Uterus (tissue), 4 donors: ENCODE measurements around the gene PAGE3. TPM values are rescaled to one million over a fixed set of nuclear protein-coding genes. Genes with fewer than 3 reads are reported as not detected.

Source experiments
- DNase-seq, 2 donors: peaks; one replicate each; pipeline ENCODE4 v3.0.0-alpha.2; 2019 to 2020
- H3K27ac ChIP-seq, 2 donors: fragments of 200-600 bp; sonication (generic); 1 replicate in 1 of 2; 2 replicates in 1 of 2; pipeline ENCODE4 v1.5.1; 2016 to 2018
- H3K27me3 ChIP-seq, 2 donors: fragments of 200-600 bp; sonication (generic); one replicate each; pipeline ENCODE4 v1.5.1; 2018 to 2019; ENCODE audit warnings: control low read depth in 1 of 2
- H3K36me3 ChIP-seq, 2 donors: fragments of 200-600 bp; sonication (generic); one replicate each; pipeline ENCODE4 v1.5.1; 2019; ENCODE audit warnings: control low read depth in 1 of 2
- H3K4me1 ChIP-seq, 2 donors: fragments of 200-600 bp; sonication (generic); one replicate each; pipeline ENCODE4 v1.5.1; 2018 to 2019; ENCODE audit warnings: control low read depth in 1 of 2
- H3K4me3 ChIP-seq, 2 donors: fragments of 200-600 bp; sonication (generic); 1 replicate in 1 of 2; 2 replicates in 1 of 2; pipeline ENCODE4 v1.5.1; 2018 to 2019; ENCODE audit warnings: mild to moderate bottlenecking in 1 of 2
- H3K9me3 ChIP-seq, 2 donors: fragments of 200-600 bp; sonication (generic); one replicate each; pipeline ENCODE4 v1.5.1; 2019; ENCODE audit warnings: control low read depth in 1 of 2
- CTCF ChIP-seq, 4 experiments: fragments of 200-600 bp in 2 of 4; fragments of 450-650 bp in 2 of 4; sonication (generic) in 2 of 4; IDR thresholded peaks; one replicate each; pipeline ENCODE4 v1.5.1; 2016 to 2019; ENCODE audit warnings: antibody characterized with exemption in 4 of 4, mild to moderate bottlenecking in 2 of 4, moderate library complexity in 1 of 4
- POLR2A ChIP-seq, 2 donors: fragments of 450-650 bp; IDR thresholded peaks; one replicate each; pipeline ENCODE4 v1.6.1; 2016; ENCODE audit warnings: antibody characterized with exemption in 2 of 2, mild to moderate bottlenecking in 1 of 2, moderate library complexity in 1 of 2
- intact Hi-C: fragments of 100-400 bp; cut with DNase I; formaldehyde crosslinking; loops from one replicate; pipeline ENCODE4 v1.15.1; 2023; ENCODE audit warnings: low total_unique reads
- total RNA-seq, 4 donors: library from RNA; depleted of rRNA in 3 of 4; stranded (reverse); fragments of >200 nt in 3 of 4; gene quantifications; one replicate each; pipeline versions ENCODE4 v1.1.0 to v1.2.4, GENCODE V29; 2014 to 2023
- donor health status: DM: yes; HTN: yes; CAD: no.

Gene PAGE3
- total RNA-seq: not detected

- no peaks in the 10 kb centered on the region for H3K4me1 ChIP-seq
- H3K27ac ChIP-seq: no peak within 1 kb of the TSS
- no peak for DNase-seq
- no peaks in the 10 kb centered on the region for H3K27me3 ChIP-seq
- H3K9me3 ChIP-seq: no peaks in the 10 kb centered on the region
- TF ChIP-seq POLR2A (IDR thresholded peaks at IDR 0.05) (no peak), CTCF (IDR thresholded peaks at IDR 0.05) (no peak)
- H3K36me3 ChIP-seq: no peaks in the 10 kb centered on the region
- H3K4me3 ChIP-seq: no peak within 1 kb of the TSS
- intact Hi-C loops: no loop called here
These were observed at the start of gene PAGE3 for GRCh38 chrX:55264816-55265215. TSS of gene PAGE3 (minus strand) at chrX:55264916. CDS start at chrX:55263903, 1,013 bp downstream.

- Histone ChIP-seq H3K4me1 (no peaks in the 10 kb centered on the region), H3K27me3 (no peaks in the 10 kb centered on the region), H3K36me3 (no peaks in the 10 kb centered on the region), H3K9me3 (no peaks in the 10 kb centered on the region), H3K27ac (no peak overlapping the region), H3K4me3 (no peak overlapping the region)
- TF ChIP-seq POLR2A (IDR thresholded peaks at IDR 0.05): no peak
- no peak for TF ChIP-seq CTCF (IDR thresholded peaks at IDR 0.05)
- DNase-seq: no peak
- intact Hi-C loops: no loop called here
These were observed 47.9 kb upstream of the PAGE3 start for GRCh38 chrX:55312655-55313054.

GRCh38 chrX:55290963-55291362 is 26.2 kb upstream of the PAGE3 start:
- DNase-seq: no peak
- H3K27ac ChIP-seq: no peak overlapping the region
- intact Hi-C loops: no loop called here
- no peaks in the 10 kb centered on the region for H3K4me1 ChIP-seq
- H3K9me3 ChIP-seq: no peaks in the 10 kb centered on the region
- H3K36me3 ChIP-seq: no peaks in the 10 kb centered on the region
- no peak for TF ChIP-seq CTCF (IDR thresholded peaks at IDR 0.05)
- no peak for TF ChIP-seq POLR2A (IDR thresholded peaks at IDR 0.05)
- H3K4me3 ChIP-seq: no peak overlapping the region
- no peaks in the 10 kb centered on the region for H3K27me3 ChIP-seq

- no peaks in the 10 kb centered on the region for H3K4me1 ChIP-seq
- DNase-seq: no peak
- H3K27me3 ChIP-seq: no peaks in the 10 kb centered on the region
- H3K36me3 ChIP-seq: no peaks in the 10 kb centered on the region
- H3K9me3 ChIP-seq: no peaks in the 10 kb centered on the region
- H3K4me3 ChIP-seq: no peak overlapping the region
- intact Hi-C loops: no loop called here
- H3K27ac ChIP-seq: no peak overlapping the region
- TF ChIP-seq POLR2A (IDR thresholded peaks at IDR 0.05) (no peak), CTCF (IDR thresholded peaks at IDR 0.05) (no peak)
These were observed 15.1 kb upstream of the PAGE3 start for GRCh38 chrX:55279832-55280231.

- TF ChIP-seq POLR2A (IDR thresholded peaks at IDR 0.05): no peak
- intact Hi-C loops: no loop called here
- Histone ChIP-seq H3K27ac (no peak overlapping the region), H3K27me3 (no peaks in the 10 kb centered on the region), H3K36me3 (no peaks in the 10 kb centered on the region), H3K4me3 (no peak overlapping the region), H3K4me1 (no peaks in the 10 kb centered on the region), H3K9me3 (no peaks in the 10 kb centered on the region)
- DNase-seq: no peak
These were observed 3.9 kb downstream of the PAGE3 start for GRCh38 chrX:55260806-55261205.

GRCh38 chrX:55253528-55253927 is 11.2 kb downstream of the PAGE3 start:
- H3K36me3 ChIP-seq: no peaks in the 10 kb centered on the region
- no peak overlapping the region for H3K4me3 ChIP-seq
- intact Hi-C loops: no loop called here
- H3K27me3 ChIP-seq: no peaks in the 10 kb centered on the region
- no peak overlapping the region for H3K27ac ChIP-seq
- no peaks in the 10 kb centered on the region for H3K9me3 ChIP-seq
- DNase-seq: no peak
- H3K4me1 ChIP-seq: no peaks in the 10 kb centered on the region
- TF ChIP-seq POLR2A (IDR thresholded peaks at IDR 0.05) (no peak), CTCF (IDR thresholded peaks at IDR 0.05) (no peak)
